GM21526 (cell line): ENCODE measurements around the gene ACTN1.

Experiments used
- ATAC-seq: cut with Tn5 transposase; IDR thresholded peaks from one replicate; pipeline ENCODE4 v1.9.1; 2021; ENCODE audit warnings: moderate library complexity; ENCODE audit not compliant: unreplicated experiment, low FRiP score

ACTN1 gene

DNA sequence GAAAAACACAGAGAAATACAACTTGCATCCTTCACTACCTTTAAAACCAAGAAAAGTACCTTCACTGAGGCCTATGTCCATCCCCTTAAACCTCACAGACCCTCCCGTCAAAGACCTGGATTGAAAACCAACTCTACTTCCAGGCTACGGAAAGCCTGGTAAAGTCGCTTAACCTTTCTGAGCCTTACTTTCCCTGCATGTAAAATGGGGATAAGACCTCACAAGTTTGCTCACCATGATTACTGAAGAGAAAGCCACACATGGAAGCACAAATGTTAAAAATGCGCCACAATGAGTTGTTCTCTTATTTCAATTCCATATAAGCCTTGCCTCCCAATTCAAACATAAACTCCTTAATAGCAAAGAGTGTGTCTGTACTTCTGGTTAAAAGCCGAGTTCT lies 8.4 kb downstream of the ACTN1 start:
- ATAC-seq: no peak

DNA sequence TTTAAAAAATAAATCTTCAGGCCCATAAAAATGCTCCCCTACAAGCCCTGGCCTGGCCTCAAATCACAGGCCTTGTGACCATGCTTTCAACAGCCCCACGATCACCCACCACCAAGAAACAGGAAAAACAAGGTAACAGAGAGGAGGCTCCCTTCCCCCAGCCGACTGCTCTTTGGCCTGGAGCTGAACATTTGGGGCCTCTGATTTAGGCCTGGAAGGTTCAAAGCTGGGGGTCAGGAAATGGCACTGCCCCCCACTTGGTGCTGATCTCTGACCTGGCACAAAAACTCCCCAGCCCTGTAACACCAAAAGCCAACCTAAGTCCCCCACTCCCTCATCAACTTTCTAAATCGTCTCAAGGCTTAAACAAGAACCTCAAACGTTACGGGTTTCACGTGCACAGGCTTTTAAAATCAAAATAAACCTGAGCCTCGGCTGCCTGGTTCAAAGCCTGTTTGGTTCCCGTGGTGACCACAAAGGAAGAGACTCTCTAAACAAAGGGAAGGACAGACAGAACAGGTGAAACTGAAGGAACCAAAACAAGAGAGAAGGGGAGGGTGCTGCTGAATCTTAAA lies 9.0 kb downstream of the ACTN1 start:
- ATAC-seq: no peak

DNA sequence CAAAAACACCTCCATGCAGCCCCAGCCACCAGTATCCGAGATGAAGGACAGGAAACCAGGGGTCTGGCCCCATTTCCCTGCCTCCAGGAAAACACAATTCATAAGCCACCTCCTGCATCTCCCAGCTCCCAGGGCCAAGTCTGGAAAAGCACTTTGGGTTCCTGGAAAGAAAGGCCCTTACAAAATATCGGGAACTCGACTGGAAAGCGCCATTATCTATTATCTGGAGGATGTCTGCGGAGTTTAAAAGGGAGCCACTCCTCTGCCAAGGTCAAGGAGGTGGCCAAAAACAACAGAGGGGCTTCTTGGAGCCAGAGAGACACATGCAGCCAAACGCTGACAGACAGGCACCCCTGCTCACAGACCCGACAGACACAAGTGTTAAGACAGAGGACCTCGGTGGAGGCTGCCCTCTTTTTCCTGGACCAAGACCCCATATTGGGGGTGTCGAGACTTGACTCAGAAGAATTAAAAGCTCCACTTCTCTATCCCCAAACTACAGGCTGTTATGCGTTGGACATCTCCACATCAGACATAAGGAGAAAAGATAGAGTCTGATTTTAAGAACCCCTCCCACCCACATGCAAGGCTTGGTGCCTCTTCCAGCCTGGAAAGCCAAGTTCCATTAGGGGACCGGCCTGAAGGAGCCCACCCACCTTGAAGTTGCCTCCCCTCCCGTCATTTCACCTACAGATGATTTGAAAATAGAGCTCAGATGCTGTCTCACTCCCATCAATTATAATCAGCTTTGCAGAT lies 9.6 kb downstream of the ACTN1 start:
- ATAC-seq: no peak

DNA sequence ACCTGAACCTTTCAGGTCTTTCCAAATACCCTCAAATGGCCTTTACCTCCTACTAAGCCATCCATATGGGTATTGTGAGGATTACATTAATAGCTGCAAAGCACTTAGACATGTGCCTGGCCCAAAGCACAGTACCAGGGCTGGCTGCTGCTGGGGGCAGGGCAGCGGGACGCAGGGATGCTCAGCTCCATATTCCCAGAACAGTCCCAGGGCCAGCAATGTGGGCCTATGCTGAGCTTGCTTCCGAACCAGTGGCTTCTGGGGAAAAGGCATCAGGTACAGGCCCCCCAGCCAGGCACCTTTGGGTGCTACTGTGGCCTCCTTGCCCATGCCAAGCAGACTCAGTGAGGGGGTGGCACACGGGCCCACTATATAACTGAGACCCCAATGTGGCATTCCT lies 10.4 kb downstream of the ACTN1 start:
- ATAC-seq: no peak

DNA sequence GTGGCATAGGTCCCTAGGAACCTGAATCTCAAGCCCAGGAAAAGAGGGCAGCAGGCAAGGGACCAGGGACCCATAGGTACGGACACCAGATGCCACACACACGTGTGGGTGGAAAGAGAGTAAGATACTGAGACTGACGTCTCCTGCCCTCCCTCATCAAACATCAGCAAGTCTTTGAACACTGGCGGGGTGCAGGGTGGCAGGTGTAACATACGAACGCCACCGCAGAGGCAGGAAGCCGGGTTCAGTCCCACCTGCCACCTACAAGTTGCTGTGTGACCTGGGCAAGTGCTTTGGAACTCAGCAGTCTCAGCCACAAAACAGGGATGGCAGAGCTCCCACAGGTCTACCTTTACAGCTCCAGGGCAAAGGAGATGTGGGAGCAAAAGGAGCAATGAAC lies 11.1 kb downstream of the ACTN1 start:
- no peak for ATAC-seq

DNA sequence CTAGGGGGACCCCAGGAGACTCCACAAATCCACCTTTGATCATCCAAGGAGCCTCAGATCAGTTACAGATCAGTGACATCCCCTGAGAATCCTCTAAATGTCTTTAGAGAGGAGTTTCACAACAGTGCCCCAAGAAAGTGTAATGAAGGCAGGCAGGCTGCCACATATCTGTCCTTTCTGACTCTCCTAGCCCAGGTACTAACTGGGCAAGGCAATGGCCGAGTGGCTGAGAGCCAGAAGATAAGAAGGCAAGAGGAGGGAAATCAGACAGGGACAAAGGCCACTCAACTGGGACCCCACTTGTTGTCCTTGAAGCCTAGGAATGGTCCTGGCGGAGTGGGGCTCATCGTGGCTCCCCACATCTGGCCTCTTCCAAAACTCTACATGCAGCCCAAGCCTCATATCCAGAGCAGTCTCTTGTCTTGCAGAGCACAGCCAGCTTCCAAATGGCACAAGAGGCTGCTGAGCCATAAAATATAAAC lies 11.6 kb downstream of the ACTN1 start:
- no peak for ATAC-seq

DNA sequence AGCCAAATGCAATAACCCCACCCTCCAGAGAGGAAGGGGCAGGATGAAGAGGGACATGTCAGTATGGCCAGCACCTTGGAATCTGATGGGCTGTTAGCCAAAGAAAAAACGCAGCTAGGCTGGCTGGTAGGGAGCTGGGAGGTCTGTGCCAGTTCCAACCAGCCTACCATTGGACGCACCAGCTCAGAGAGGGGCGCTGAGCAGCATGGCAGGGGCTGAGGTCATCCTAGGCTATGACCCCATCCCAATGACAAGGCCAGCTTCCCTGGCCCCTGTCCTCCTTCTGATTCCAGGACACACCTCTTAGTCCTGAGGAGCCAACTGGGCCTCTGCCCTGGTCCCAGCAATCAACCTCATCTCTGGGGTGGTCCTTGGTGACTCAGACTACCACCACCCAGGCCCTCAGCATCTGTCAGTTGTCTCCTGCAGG lies 12.2 kb downstream of the ACTN1 start:
- no peak for ATAC-seq

DNA sequence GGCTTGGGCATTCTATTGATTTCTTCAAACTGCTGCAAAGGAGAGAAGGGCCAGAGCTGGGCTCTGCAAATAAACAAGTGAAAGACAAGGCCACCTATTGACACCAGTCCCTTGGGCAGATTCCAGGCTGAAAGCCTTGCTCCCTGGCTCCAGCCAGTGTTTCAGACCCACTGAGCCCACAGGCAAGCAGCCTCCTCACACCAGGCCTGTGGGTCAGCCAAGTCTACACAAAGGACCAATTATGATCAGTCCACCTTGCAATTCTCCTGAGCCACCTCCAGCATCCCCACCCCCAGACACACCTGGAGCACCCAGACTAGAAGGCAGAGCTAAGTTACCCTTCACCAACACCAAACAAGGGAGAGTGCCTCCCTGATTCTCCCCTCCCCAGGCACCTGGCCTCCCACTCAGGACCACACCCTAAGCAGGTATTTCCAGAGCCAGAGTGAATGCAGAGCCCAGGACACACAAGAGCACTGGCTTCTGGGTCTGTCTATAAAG lies 13.8 kb downstream of the ACTN1 start:
- no peak for ATAC-seq

DNA sequence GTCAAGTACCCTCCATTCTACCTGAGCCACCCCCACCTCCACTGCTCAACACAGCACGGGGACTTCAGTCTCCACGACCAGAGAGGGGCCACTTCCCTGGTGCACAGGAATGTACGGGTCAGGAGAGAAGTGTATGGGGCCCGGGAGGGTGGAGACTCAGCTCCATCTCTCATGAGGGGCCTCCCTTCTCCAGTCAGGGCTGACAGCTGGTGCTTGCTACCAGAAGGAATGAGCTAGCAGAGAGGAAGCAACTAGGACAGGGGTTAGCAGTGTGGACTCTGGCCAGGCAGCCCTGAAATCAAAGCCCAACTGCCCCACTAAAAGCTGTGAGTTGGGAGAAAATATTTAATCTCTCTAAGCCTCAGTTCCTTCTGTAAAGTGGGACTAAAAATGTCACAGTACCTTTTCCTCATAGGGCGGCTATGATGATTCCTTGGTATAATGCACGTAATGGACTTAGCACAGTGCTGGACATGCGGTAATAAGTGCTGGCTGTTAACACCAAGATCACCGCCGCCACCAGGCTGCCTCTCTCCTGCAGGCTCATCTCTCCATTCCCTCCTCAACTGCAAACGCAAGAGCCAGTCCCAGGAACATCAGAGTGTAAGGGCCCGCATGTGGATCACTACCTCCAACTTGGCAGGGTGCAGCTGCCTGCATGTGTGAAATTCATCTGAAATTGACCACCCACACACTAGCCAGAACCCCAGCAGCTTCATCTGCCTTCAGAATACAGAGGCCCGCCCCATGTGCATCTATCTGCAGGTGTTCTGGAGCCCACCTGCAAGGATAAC lies 14.6 kb downstream of the ACTN1 start:
- no peak for ATAC-seq

DNA sequence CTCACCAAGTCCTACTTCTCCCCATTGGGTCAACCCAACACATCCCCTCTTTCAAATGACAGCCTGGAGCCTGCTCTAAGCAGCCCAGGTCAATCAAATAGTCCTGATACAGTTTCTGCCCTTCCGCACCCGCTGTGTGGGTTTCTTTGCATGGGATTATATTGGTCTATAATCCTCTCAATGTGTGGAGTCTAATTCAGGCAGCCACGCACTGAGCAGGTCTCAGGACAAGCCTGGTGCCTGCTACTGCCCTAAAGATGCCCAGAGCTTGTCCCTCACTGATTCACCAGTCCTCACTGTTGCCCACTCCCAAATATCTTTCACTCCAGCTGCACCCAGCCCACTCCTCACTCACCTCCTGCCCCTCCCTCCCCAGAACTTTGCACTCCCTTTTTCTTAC lies 16.4 kb downstream of the ACTN1 start:
- ATAC-seq: no peak

DNA sequence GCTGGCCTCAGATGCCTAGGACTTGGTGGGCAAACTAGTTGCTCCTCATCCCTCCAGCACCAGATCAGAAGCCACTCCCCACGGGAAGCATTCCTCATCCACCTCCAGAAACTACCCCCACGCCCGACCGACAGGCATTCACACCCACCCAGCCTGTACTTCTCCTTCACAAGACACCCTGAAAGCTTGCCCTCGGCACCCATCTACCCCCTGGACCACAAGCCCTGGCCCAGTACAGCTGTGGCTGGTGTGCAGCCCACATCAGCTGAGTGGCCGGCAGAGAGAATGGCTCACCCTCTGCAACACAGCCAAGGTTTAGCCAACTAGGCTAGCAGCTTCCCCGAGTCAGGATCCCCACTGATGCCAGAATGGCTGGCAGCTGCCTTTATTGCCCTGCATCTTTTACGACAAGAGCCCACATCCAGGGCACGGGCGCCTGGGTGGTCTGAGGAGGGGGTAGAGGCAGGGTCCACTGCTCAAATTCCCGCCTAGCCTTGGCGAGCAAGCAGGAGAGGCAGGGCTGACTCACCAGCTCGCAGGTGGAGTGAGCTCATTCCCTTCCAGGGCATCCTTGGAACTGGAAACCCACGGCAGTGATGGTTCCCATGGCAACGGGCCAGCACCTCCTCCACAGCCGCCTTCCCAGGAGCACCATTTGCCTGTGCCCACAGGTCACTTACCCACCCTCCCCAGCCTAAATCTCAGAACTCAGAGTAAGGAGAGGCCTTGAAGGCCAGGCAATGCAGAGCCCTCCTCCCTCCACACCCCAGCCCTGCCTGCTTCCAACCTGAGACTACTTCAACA lies 17.1 kb downstream of the ACTN1 start:
- no peak for ATAC-seq

DNA sequence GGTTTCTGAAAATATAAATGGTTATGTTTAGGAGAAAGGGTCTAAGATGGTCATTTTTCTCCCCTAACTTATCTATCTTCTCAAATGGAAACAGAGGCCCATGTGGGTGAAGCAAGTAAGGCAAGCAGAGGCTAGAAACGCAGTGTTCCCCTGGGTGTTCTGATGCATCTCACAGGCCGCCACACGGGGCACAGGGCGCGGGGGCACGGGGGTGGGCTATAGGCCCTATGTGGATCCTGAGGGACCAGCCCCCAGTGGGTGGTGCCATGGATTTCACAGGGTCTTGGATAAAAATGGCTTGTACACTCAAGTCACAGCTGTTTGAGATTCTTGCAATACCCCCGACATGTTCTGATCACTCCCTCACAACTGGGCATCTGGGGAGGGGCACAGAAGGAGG lies 17.7 kb downstream of the ACTN1 start:
- no peak for ATAC-seq

DNA sequence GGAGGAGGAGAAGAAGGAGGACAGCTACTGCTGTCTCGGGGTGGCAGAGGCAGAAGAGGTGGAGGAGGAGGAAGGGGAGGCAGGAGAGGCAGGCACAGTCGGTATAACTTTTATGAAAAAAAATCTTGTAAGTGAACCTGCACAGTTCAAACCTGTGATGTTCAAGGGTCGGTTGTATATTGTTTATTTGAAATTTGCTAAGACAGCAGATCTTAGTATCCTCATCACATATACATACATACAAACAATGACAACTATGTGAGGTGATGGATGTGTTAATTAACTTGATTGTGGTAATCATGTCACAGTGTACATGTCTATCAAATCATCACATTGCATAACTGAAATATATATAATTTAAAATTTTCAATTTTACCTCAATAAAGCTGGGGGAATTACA lies 19.0 kb downstream of the ACTN1 start:
- ATAC-seq: no peak

DNA sequence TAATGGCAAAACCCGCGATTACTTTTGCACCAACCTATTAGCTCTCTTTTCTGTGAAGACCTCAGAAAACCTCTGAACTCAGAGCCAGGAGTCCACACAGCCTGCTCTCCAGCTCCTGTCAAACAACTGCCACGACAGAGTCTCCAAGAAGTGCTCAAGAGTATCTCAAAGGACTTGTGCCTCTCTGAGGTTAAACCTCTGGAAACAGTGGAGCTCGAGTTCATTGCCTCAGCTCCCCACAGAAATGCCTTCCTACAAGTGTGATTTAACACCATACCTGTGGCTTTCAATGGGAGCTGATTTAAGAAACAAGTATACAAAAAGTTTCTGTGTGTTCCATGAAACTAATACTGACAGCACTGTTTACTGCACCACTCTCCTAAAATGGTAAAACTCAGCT lies 20.1 kb downstream of the ACTN1 start:
- ATAC-seq: no peak

DNA sequence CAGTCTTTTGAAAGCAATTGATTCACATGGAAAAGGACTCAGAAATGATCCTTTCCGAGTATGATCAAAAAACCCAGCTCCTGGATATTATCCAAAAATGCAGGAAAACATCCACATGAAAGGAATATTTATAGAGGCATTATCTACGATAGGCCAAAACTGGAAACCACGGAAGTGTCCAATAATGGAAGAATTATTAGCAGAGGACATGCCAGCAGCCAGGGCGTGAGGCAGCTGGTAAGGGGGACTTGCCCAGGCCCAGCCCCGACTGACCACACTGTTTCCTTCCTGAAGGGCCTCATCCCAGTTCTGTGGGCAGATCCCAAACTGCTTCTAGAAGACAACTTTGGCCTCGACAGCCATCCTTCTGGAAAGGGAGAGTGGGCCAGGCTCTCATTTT lies 20.5 kb downstream of the ACTN1 start:
- no peak for ATAC-seq

DNA sequence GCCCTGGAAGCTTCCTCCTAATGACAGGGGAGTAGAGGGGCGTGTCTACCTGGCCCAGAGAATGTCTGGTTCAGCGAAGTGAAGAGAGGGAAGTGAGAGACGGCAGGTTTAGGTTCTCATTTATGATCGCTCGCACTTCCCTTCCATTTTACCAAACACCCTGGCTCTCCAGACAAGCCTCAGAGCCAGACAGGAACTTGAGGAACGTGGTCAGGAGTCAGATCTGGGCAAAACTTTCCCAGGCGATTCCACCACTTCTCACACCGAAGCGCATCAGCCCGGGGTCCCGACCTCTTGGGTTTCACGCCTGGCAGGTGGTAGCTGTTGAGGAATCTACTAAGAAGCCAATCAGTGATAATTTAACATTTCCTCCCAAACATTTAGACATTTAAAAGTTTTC lies 21.3 kb downstream of the ACTN1 start:
- ATAC-seq: no peak

DNA sequence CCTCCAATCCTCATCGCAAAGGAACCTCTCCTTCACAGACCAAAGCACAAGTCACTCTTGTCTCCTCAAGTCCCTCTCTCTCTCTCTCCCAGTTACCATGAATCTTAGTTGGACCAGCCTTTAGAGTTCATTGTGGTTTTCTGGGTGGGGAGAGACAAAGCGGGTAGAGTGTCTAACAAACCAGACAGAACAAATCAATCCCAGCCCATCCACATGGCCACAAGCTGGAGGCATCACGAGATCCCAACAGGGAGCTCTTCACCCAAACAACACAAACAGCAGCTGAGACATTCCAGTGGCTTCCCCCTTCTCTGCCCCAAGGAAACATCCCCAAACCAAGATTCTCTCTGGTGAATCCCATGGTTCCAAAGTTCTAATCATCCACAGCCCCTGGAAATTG lies 22.4 kb downstream of the ACTN1 start:
- ATAC-seq: no peak

DNA sequence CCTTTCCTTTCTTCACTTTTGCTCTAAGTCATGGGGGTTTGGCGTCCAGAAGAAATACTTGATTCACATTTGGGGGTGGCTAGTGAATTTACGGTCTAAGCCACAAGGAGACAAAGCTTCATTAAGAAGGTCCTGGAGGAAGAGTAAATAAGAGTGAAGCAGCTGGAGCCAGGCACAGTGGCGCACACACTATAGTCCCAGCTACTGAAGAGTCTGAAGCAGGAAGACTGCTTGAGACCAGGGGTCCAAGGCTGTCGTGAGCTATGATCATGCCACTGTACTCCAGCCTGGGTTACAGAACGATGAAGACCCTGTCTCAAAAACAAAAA lies 23.3 kb downstream of the ACTN1 start:
- no peak for ATAC-seq

DNA sequence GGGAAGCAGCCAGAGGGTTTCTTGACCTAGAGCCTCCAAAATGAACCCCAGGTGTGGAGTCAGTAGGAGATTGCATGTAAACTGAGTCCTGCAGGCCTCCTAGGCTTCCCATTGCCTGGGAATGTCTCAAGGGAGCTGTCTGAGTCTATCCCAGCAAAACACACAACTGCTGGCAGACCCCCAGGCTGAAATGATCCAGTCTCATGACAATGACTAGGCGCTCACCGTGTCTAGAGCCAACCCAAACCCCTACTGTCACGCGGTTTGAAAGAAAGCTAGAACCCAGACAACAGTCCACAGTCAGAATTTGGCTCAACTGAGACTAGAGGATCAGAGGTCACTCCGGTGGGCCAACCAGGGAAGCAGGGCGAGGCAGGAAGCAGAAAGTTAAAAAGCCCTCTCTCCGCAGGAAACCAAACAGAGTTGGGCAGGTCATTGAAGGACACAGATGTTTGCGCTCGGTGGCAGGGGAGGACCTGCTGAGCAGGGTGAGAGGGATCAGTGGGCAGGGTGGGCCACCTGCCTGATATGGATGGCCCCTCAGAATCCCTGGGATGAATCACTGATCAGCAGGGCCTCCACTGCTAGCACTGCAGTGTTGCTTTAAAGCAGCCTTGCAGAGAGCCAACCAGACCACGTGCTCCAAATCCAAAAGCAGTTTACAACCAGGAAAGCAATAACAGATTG lies 23.8 kb downstream of the ACTN1 start:
- no peak for ATAC-seq

DNA sequence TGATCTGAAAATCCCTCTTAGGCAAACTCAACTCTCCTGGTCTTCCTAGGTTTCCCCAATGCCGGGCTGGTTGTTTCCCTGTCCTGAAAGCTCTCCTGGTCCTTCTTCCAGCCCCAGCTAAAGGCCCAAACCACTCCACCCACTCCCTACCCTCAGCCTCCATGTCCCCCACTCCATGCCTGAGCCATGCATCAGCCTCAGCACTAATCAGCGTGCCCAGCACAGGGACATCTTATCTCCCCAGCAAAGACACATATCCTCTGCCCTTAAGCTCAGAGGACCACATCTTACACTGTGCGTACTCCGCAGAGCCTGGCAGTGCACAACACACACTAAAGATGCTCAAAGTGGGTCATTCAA lies 25.9 kb downstream of the ACTN1 start:
- ATAC-seq: no peak
